ENCODE data around the gene MISP3.

GRCh38 chr19:14073261-14073924 lies 807 bp downstream of the MISP3 start:
- TF ChIP-seq CTCF (IDR thresholded peaks at IDR 0.05), result peak in 5 of 7 experiments; percentile 14 to 98 (median 81)
- TF ChIP-seq POLR2A (IDR thresholded peaks at IDR 0.05), result peak; percentile 74 to 84 (median 80)

All from body of pancreas (tissue), 4 donors.